Left hindlimb (tissue), 1 donor: ENCODE data around the gene CD2AP.
"Not testable (repeated sequence)": the region's sequence is repeated elsewhere in the genome, so short reads cannot be mapped to it uniquely, and the experiment has no call there.

Experiments used
- DNase-seq: peaks from one replicate; pipeline ENCODE4 v3.0.0-alpha.2; 2018

CD2AP gene

GRCh38 chr6:47574789-47575188, 97.2 kb downstream of the CD2AP start:
- no peak for DNase-seq

GRCh38 chr6:47579040-47579439, 101.5 kb downstream of the CD2AP start:
- no peak for DNase-seq

- DNase-seq = no peak
These were observed 104.0 kb downstream of the CD2AP start for GRCh38 chr6:47581591-47581990.

- DNase-seq = no peak
These were observed 109.9 kb downstream of the CD2AP start for GRCh38 chr6:47587493-47587892.

DNA sequence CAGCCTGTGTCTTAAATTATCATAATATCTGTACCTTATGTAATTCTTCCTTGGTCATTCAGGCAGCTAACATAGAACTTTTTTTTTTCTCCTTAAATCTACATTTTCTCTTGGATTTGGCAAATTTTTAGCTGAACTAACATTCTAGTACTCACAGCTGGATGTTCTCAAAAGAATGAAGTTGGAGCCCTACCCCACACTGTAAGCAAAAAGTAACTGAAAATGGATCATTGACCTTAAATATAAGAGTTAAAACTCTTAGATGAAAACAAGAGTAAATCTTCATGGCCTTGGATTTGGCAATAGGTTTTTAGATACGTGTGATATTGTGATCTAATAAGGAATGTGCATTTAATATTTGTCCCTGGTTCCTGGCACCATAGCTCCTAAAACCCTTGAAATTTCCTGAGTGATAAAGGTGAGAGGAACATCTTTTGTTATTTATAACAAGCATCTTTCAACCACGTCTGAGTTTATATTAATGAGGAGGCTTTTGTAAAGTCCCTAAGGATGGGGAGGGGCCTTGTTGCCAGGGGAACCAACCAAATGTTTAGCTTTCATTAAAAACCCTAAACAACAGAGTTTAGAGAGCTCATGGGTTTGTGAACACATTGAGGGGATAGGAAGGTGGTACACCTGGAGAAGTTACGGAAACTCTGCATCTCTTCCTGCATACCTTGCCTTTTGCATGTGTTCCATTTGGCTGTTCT, 114.7 kb downstream of the CD2AP start:
- DNase-seq = no peak

- no peak for DNase-seq
These were observed 116.4 kb downstream of the CD2AP start for GRCh38 chr6:47593979-47594378.

- no peak for DNase-seq
These were observed 118.2 kb downstream of the CD2AP start for GRCh38 chr6:47595785-47596184.

- no peak for DNase-seq
These were observed 120.8 kb downstream of the CD2AP start for GRCh38 chr6:47598367-47598766.

GRCh38 chr6:47599512-47599911, 121.9 kb downstream of the CD2AP start:
- DNase-seq = no peak

DNA sequence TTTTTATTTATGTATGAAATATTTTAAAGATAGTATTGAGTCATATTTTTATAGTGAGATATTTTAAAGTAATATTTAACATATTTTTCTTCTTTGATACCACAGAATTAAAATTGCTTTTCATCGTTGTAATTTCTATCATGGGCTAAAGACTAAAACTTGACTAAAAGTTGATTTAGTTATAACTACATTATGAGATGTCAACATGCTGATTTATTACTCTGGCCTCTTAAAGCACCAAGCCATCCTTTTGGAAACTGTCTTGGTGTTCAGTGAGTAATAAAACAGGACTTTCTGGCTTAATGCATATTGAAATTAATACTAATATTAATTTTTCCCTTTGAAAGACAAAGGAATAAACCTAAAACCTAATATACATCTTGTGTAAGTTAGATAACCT, 125.6 kb downstream of the CD2AP start:
- no peak for DNase-seq

GRCh38 chr6:47603995-47604394, 126.4 kb downstream of the CD2AP start:
- DNase-seq = no peak

GRCh38 chr6:47621838-47622449, 144.4 kb downstream of the CD2AP start:
- no peak for DNase-seq

DNA sequence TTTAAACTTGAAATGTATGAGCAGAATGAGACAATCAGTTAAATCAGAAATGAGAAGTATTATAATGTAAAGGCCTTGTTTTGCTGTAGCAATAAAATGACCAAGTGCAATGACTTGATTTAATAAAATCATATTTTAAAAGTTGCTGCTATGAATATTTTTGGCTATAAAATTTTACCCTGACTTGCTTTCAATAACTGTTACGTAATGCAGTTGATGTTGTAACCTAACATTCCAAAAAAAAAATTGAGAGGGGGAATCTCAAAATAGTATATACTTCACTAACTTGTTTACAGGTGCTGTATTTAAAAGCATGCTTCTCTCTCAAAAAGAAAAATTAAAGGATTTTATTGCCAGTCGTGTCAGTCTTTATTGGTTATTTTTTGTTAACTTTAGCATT, 149.2 kb downstream of the CD2AP start:
- no peak for DNase-seq

GRCh38 chr6:47628448-47629272, 151.1 kb downstream of the CD2AP start:
- DNase-seq = no peak

DNA sequence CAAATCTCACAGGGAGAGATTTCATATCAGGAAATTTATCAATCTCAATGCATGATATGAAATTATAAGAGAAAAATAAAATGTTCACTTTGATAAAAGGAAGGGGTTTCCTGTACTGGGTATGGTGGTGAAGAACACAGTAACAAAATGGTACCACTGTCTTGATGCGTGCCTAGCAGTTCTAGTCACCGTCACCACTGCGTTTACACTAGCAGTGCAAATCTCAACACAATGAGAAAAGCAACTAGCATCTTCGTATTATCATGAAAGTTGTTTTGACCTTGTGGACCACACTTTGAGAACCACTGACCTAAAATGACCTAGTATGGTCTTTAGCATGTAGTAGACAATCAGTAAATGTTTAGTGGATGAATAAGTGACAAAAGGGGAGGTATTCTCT, 152.4 kb downstream of the CD2AP start:
- no peak for DNase-seq

DNA sequence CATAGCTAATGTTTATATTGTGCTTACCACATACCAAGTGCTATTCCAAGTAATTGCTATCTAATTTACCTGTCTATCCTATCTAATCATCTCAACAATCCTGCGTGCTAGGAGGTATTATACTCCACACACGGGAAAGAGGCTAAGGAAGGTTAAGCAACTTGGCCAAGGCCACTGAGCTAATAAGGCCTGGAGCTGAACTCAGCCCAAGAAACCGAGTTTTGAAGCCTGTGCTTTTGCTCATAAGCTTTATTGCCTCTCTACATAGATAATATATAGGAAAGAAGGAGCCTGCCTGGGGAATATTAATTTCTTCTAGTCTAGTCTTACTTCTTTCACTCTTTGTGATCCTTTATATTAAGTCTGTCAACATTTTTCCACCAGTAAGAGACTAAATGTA, 153.0 kb downstream of the CD2AP start:
- no peak for DNase-seq

DNA sequence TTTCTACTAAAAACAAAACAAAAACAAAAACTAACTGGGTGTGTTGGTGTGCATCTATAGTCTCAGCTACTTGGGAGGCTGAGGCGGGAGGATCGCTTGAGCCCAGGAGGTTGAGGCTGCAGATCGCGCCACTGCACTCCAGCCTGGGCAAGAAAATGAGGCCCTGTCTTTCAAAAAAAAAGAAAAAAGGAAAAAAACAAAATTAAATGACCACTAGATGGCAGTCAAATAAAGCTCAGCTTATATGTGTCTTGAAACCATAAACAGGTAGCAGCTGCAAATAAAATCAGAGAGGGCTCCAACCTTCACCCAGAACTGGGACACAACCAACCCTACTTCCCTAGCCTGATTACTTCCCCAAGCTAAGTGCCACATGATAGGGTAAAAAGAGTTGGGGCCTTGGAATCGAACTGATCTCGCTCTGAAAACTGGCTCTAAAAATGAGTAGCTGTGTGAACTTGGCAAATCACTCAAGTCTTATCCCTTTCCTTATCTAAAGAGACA, 153.7 kb downstream of the CD2AP start:
- DNase-seq = no peak

GRCh38 chr6:47631797-47632196, 154.2 kb downstream of the CD2AP start:
- DNase-seq = no peak

GRCh38 chr6:47633141-47633540, 155.6 kb downstream of the CD2AP start:
- DNase-seq = no peak

- DNase-seq = no peak
These were observed 156.8 kb downstream of the CD2AP start for GRCh38 chr6:47634210-47635047.

- DNase-seq = no peak
These were observed 169.1 kb downstream of the CD2AP start for GRCh38 chr6:47646689-47647088.

DNA sequence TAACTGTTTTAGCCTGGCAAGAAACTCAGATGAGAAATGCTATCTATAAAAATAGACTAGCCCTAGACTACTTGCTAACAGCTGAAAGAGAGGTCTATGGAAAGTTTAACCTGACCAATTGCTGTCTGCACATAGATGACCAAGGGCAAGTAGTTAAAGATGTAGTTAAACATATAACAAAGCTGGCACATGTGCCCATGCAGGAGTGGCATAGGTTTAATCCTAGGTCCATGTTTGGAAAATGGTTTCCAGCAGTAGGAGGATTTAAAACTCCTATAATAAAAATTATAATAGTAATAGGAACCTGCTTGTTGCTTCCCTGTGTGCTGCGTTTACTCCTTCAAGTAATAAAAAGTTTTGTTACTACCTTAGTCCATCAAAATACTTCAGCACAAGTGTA, 169.6 kb downstream of the CD2AP start:
- DNase-seq = no peak

- DNase-seq = not testable (repeated sequence)
These were observed 170.0 kb downstream of the CD2AP start for GRCh38 chr6:47647626-47648025.
